ENCODE results near the gene MVK.

MVK gene

GRCh38 chr12:109545826-109546225 lies 27.8 kb upstream of the MVK start:
- no peak for DNase-seq

- DNase-seq: no peak
These were observed 26.3 kb upstream of the MVK start for GRCh38 chr12:109547286-109547685.

GRCh38 chr12:109548258-109548657 lies 25.3 kb upstream of the MVK start:
- DNase-seq: no peak

- no peak for DNase-seq
These were observed 23.9 kb upstream of the MVK start for GRCh38 chr12:109549613-109550270.

- no peak for DNase-seq
These were observed 23.3 kb upstream of the MVK start for GRCh38 chr12:109550281-109550680.

- no peak for DNase-seq
These were observed 22.5 kb upstream of the MVK start for GRCh38 chr12:109551108-109551507.

- no peak for DNase-seq
These were observed 20.6 kb upstream of the MVK start for GRCh38 chr12:109552971-109553370.

GRCh38 chr12:109553483-109553882 lies 20.1 kb upstream of the MVK start:
- no peak for DNase-seq

- DNase-seq: no peak
These were observed 19.6 kb upstream of the MVK start for GRCh38 chr12:109553906-109554500.

GRCh38 chr12:109554761-109555160 lies 18.8 kb upstream of the MVK start:
- no peak for DNase-seq

- no peak for DNase-seq
These were observed 17.9 kb upstream of the MVK start for GRCh38 chr12:109555431-109556315.

GRCh38 chr12:109557200-109557599 lies 16.4 kb upstream of the MVK start:
- DNase-seq: no peak

GRCh38 chr12:109557805-109558204 lies 15.8 kb upstream of the MVK start:
- DNase-seq: no peak

- no peak for DNase-seq
These were observed 15.0 kb upstream of the MVK start for GRCh38 chr12:109558374-109559199.

GRCh38 chr12:109559200-109559505 lies 14.4 kb upstream of the MVK start:
- DNase-seq: no peak

- no peak for DNase-seq
These were observed 14.0 kb upstream of the MVK start for GRCh38 chr12:109559601-109560000.

GRCh38 chr12:109560867-109561710 lies 12.5 kb upstream of the MVK start:
- no peak for DNase-seq

GRCh38 chr12:109561711-109562030 lies 11.9 kb upstream of the MVK start:
- no peak for DNase-seq

- DNase-seq: no peak
These were observed 10.7 kb upstream of the MVK start for GRCh38 chr12:109562871-109563270.

- no peak for DNase-seq
These were observed 10.0 kb upstream of the MVK start for GRCh38 chr12:109563291-109564284.

GRCh38 chr12:109566424-109566823 lies 7.2 kb upstream of the MVK start:
- no peak for DNase-seq
